Astrocyte (in vitro differentiated cells and primary cell): ENCODE measurements around the gene ABCC8. TPM values are rescaled to one million over a fixed set of nuclear protein-coding genes. Genes with fewer than 3 reads are reported as not detected.

Experiments
- DNase-seq: peaks from one replicate; pipeline ENCODE4 v3.0.0-alpha.2; 2010; ENCODE audit warnings: low read depth
- FAIRE-seq: peaks from 2 replicates; lab custom pipeline; 2011; peaks lifted over from hg19 to GRCh38; lab: Jason Lieb, UNC
- H2AFZ ChIP-seq: 2 replicates; pipeline ENCODE4 v1.6.0; 2012; ENCODE audit warnings: low read depth, low read length, inconsistent platforms
- H3K27ac ChIP-seq: 2 replicates; pipeline ENCODE4 v1.5.1; 2011; ENCODE audit warnings: low read depth, low read length, inconsistent platforms
- H3K27me3 ChIP-seq: 2 replicates; pipeline ENCODE4 v1.6.0; 2011; ENCODE audit warnings: low read length, inconsistent platforms; ENCODE audit not compliant: insufficient read depth
- H3K36me3 ChIP-seq: 2 replicates; pipeline ENCODE4 v1.5.1; 2011; ENCODE audit warnings: low read length, inconsistent platforms; ENCODE audit not compliant: insufficient read depth
- H3K4me1 ChIP-seq: 2 replicates; pipeline ENCODE4 v1.5.1; 2011; ENCODE audit warnings: low read length, inconsistent platforms; ENCODE audit not compliant: insufficient read depth
- H3K4me2 ChIP-seq: 2 replicates; pipeline ENCODE4 v1.6.0; 2012; ENCODE audit warnings: low read length, inconsistent platforms
- H3K4me3 ChIP-seq: 2 replicates; pipeline ENCODE4 v1.5.1; 2011; ENCODE audit warnings: low read depth, mild to moderate bottlenecking, low read length, inconsistent platforms; ENCODE audit not compliant: insufficient read depth
- H3K79me2 ChIP-seq: 2 replicates; pipeline ENCODE4 v1.6.0; 2012; ENCODE audit warnings: mild to moderate bottlenecking, low read length, inconsistent platforms; ENCODE audit not compliant: insufficient read depth
- H3K9ac ChIP-seq: 2 replicates; pipeline ENCODE4 v1.6.0; 2012; ENCODE audit warnings: mild to moderate bottlenecking, low read length, inconsistent platforms
- H3K9me3 ChIP-seq: 2 replicates; pipeline ENCODE4 v1.5.1; 2012; ENCODE audit warnings: low read depth, mild to moderate bottlenecking, low read length, inconsistent platforms; ENCODE audit not compliant: insufficient read depth
- H4K20me1 ChIP-seq: 2 replicates; pipeline ENCODE4 v1.6.0; 2012; ENCODE audit warnings: low read length, inconsistent platforms; ENCODE audit not compliant: insufficient read depth
- H3K27ac Mint-ChIP-seq: one replicate; pipeline ENCODE4 v1.8.0; 2021; ENCODE audit warnings: mild to moderate bottlenecking, mixed read lengths; ENCODE audit not compliant: unreplicated experiment
- H3K27me3 Mint-ChIP-seq: one replicate; pipeline ENCODE4 v1.8.0; 2021; ENCODE audit warnings: low read depth, mixed read lengths; ENCODE audit not compliant: unreplicated experiment
- H3K36me3 Mint-ChIP-seq: one replicate; pipeline ENCODE4 v1.8.0; 2021; ENCODE audit warnings: low read depth, mixed read lengths; ENCODE audit not compliant: unreplicated experiment
- H3K4me1 Mint-ChIP-seq: one replicate; pipeline ENCODE4 v1.8.0; 2021; ENCODE audit warnings: low read depth, mixed read lengths; ENCODE audit not compliant: unreplicated experiment
- H3K4me3 Mint-ChIP-seq: one replicate; pipeline ENCODE4 v1.8.0; 2021; ENCODE audit warnings: mild to moderate bottlenecking, moderate library complexity, mixed read lengths; ENCODE audit not compliant: unreplicated experiment
- H3K9me3 Mint-ChIP-seq: one replicate; pipeline ENCODE4 v1.8.0; 2021; ENCODE audit warnings: mild to moderate bottlenecking, mixed read lengths; ENCODE audit not compliant: unreplicated experiment
- CTCF ChIP-seq: IDR thresholded peaks from 2 replicates; pipeline ENCODE4 v1.5.1; 2011; ENCODE audit warnings: low read depth, mild to moderate bottlenecking, inconsistent platforms, low read length, moderate library complexity; ENCODE audit not compliant: insufficient read depth
- EZH2 ChIP-seq: IDR thresholded peaks from 2 replicates; pipeline ENCODE4 v1.6.1; 2012; ENCODE audit warnings: mild to moderate bottlenecking, low read length, inconsistent platforms; ENCODE audit not compliant: insufficient read depth
- total RNA-seq: library from RNA; stranded (reverse); gene quantifications from 2 replicates; pipeline ENCODE4 v1.2.1, GENCODE V29; 2021

Gene ABCC8
- total RNA-seq, 1 donor from 2014 or later, result not detected

- Histone ChIP-seq H2AFZ (no peak overlapping the region), H3K9ac (no peak overlapping the region), H3K36me3 (no peaks in the 10 kb centered on the region), H3K79me2 (no peaks in the 10 kb centered on the region), H3K27me3 (no peaks in the 10 kb centered on the region), H3K27ac (no peak overlapping the region), H3K9me3 (no peaks in the 10 kb centered on the region), H3K4me3 (no peak overlapping the region), H4K20me1 (no peaks in the 10 kb centered on the region), H3K4me2 (no peak overlapping the region), H3K4me1 (no peaks in the 10 kb centered on the region)
- Mint-ChIP-seq H3K9me3 (peaks cover under 1% of the 10 kb centered on the region), H3K27ac (no peak overlapping the region), H3K27me3 (peaks cover 43% of the 10 kb centered on the region), H3K4me1 (no peaks in the 10 kb centered on the region), H3K4me3 (no peak overlapping the region), H3K36me3 (no peaks in the 10 kb centered on the region)
- FAIRE-seq (no peak), DNase-seq (no peak)
- no peak for TF ChIP-seq CTCF
- TF ChIP-seq EZH2, result no peak
Observed at GRCh38 chr11:17488563-17488962, 11.9 kb upstream of the ABCC8 start.

GRCh38 chr11:17486646-17487045 lies 10.0 kb upstream of the ABCC8 start:
- Histone ChIP-seq H2AFZ (no peak overlapping the region), H3K4me2 (no peak overlapping the region), H3K27ac (no peak overlapping the region), H3K79me2 (no peaks in the 10 kb centered on the region), H3K9me3 (no peaks in the 10 kb centered on the region), H3K4me1 (no peaks in the 10 kb centered on the region), H3K27me3 (no peaks in the 10 kb centered on the region), H3K36me3 (no peaks in the 10 kb centered on the region), H3K9ac (no peak overlapping the region), H4K20me1 (no peaks in the 10 kb centered on the region), H3K4me3 (no peak overlapping the region)
- H3K27me3 Mint-ChIP-seq, result peaks cover 37% of the 10 kb centered on the region
- TF ChIP-seq CTCF (no peak), EZH2 (no peak)
- FAIRE-seq (no peak), DNase-seq (no peak)
- no peak overlapping the region for H3K4me3 Mint-ChIP-seq
- H3K27ac Mint-ChIP-seq, result no peak overlapping the region
- H3K9me3 Mint-ChIP-seq, result no peaks in the 10 kb centered on the region
- H3K4me1 Mint-ChIP-seq, result no peaks in the 10 kb centered on the region
- no peaks in the 10 kb centered on the region for H3K36me3 Mint-ChIP-seq

GRCh38 chr11:17483505-17483904 lies 6.9 kb upstream of the ABCC8 start:
- no peaks in the 10 kb centered on the region for H3K36me3 ChIP-seq
- TF ChIP-seq EZH2 (no peak), CTCF (no peak)
- Mint-ChIP-seq H3K4me3 (no peak overlapping the region), H3K4me1 (no peaks in the 10 kb centered on the region), H3K27me3 (peaks cover 46% of the 10 kb centered on the region), H3K36me3 (no peaks in the 10 kb centered on the region), H3K9me3 (no peaks in the 10 kb centered on the region), H3K27ac (no peak overlapping the region)
- no peak overlapping the region for H2AFZ ChIP-seq
- H3K4me3 ChIP-seq, result no peak overlapping the region
- no peaks in the 10 kb centered on the region for H3K79me2 ChIP-seq
- no peaks in the 10 kb centered on the region for H3K4me1 ChIP-seq
- no peak overlapping the region for H3K9ac ChIP-seq
- no peak for DNase-seq
- H3K27me3 ChIP-seq, result peaks cover 9% of the 10 kb centered on the region
- no peak for FAIRE-seq
- H4K20me1 ChIP-seq, result no peaks in the 10 kb centered on the region
- no peak overlapping the region for H3K4me2 ChIP-seq
- no peak overlapping the region for H3K27ac ChIP-seq
- H3K9me3 ChIP-seq, result no peaks in the 10 kb centered on the region
